Subcutaneous adipose tissue (tissue), 4 donors: Measurements from ENCODE around the gene NTSR1. TPM values are rescaled to one million over a fixed set of nuclear protein-coding genes. Genes with fewer than 3 reads are reported as not detected.

Experiments used
- CTCF ChIP-seq: fragments of 450-650 bp; IDR thresholded peaks from one replicate; pipeline ENCODE4 v1.5.1; 2016; ENCODE audit warnings: low read depth, mild to moderate bottlenecking, control low read depth, antibody characterized with exemption, moderate library complexity
- total RNA-seq, 4 donors: library from RNA; depleted of rRNA; stranded (reverse); fragments of >200 nt; gene quantifications; one replicate each; pipeline ENCODE4 v1.1.0, GENCODE V29; 2016

Gene NTSR1
- total RNA-seq, 4 donors from 2014 or later: 0.16 TPM; not detected in 3

- no peak for TF ChIP-seq CTCF
Measured at GRCh38 chr20:62794007-62794724, 85.5 kb downstream of the NTSR1 start.

GRCh38 chr20:62795023-62795761 is 86.6 kb downstream of the NTSR1 start:
- no peak for TF ChIP-seq CTCF

GRCh38 chr20:62796699-62797491 is 88.3 kb downstream of the NTSR1 start:
- TF ChIP-seq CTCF: no peak

- no peak for TF ChIP-seq CTCF
Measured at GRCh38 chr20:62797671-62798532, 89.3 kb downstream of the NTSR1 start.

- no peak for TF ChIP-seq CTCF
Measured at GRCh38 chr20:62799036-62799435, 90.4 kb downstream of the NTSR1 start.

- no peak for TF ChIP-seq CTCF
Measured at GRCh38 chr20:62799459-62799858, 90.8 kb downstream of the NTSR1 start.
